GM06990 (cell line): Measurements from ENCODE around the gene DLG2.

ENCODE experiments used
- DNase-seq: peaks from one replicate; pipeline ENCODE4 v3.0.0-alpha.2; 2011; ENCODE audit not compliant: insufficient read length; ENCODE audit errors: extremely low read depth
- H3K27me3 ChIP-seq: replicated peaks from 2 replicates; pipeline ENCODE4 v1.6.0; 2011; ENCODE audit warnings: low read length; ENCODE audit not compliant: control insufficient read depth, insufficient read depth
- H3K36me3 ChIP-seq: 2 replicates; pipeline ENCODE4 v1.5.1; 2011; ENCODE audit warnings: low read length; ENCODE audit not compliant: control insufficient read depth, insufficient read depth
- H3K4me3 ChIP-seq: replicated peaks from 2 replicates; pipeline ENCODE4 v1.5.1; 2011; ENCODE audit warnings: low read depth, mild to moderate bottlenecking, control low read depth, low read length
- CTCF ChIP-seq: IDR thresholded peaks from 2 replicates; pipeline ENCODE4 v1.5.1; 2011; ENCODE audit warnings: low read length, control low read depth, mild to moderate bottlenecking, inconsistent platforms; ENCODE audit not compliant: insufficient read depth, poor library complexity, severe bottlenecking

Gene DLG2

GRCh38 chr11:84929738-84930137 lies 697.4 kb downstream of the DLG2 start:
- DNase-seq = no peak
- TF ChIP-seq CTCF = no peak
- no peak overlapping the region for H3K4me3 ChIP-seq
- no peaks in the 10 kb centered on the region for H3K36me3 ChIP-seq
- H3K27me3 ChIP-seq = no peaks in the 10 kb centered on the region

- Histone ChIP-seq H3K4me3 (no peak overlapping the region), H3K27me3 (no peaks in the 10 kb centered on the region; the same call in 1 of the 2 replicates), H3K36me3 (no peaks in the 10 kb centered on the region)
- no peak for TF ChIP-seq CTCF
- no peak for DNase-seq
These were observed 702.9 kb downstream of the DLG2 start for GRCh38 chr11:84924154-84924692.

- DNase-seq = no peak
- no peak for TF ChIP-seq CTCF
- Histone ChIP-seq H3K27me3 (no peaks in the 10 kb centered on the region; the same call in 1 of the 2 replicates), H3K4me3 (no peak overlapping the region), H3K36me3 (no peaks in the 10 kb centered on the region)
These were observed 703.7 kb downstream of the DLG2 start for GRCh38 chr11:84923489-84923888.

- H3K36me3 ChIP-seq = no peaks in the 10 kb centered on the region
- no peak for DNase-seq
- no peak for TF ChIP-seq CTCF
- no peak overlapping the region for H3K4me3 ChIP-seq
- no peaks in the 10 kb centered on the region; the same call in 1 of the 2 replicates for H3K27me3 ChIP-seq
These were observed 704.3 kb downstream of the DLG2 start for GRCh38 chr11:84922836-84923235.

GRCh38 chr11:84922212-84922805 lies 704.8 kb downstream of the DLG2 start:
- DNase-seq = no peak
- Histone ChIP-seq H3K27me3 (no peaks in the 10 kb centered on the region; the same call in 1 of the 2 replicates), H3K4me3 (no peak overlapping the region), H3K36me3 (no peaks in the 10 kb centered on the region)
- no peak for TF ChIP-seq CTCF
